ENCODE data around the gene RNF169.
"Not testable (repeated sequence)": the region's sequence is repeated elsewhere in the genome, so short reads cannot be mapped to it uniquely, and the experiment has no call there.

DNA sequence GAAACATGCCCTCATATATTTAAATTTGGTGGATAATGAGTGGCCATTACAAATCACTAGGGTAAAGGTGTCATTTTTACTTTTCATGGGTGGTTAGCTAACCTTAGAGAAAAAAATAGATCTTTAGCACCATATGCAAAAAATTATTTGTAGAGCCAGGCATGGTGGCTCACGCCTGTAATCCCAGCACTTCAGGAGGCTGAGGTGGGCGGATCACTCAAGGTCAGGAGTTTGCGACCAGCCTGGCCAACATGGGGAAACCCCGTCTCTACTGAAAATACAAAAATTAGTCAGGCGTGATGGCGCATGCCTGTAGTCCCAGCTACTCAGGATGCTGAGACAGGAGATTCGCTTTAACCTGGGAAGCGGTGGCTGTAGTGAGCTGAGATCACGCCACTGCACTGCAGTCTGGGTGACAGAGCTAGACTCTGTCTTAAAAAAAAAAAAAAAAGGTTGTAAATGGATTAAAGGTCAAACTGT, 19.6 kb downstream of the RNF169 start:
- TF ChIP-seq, protein P1, sequence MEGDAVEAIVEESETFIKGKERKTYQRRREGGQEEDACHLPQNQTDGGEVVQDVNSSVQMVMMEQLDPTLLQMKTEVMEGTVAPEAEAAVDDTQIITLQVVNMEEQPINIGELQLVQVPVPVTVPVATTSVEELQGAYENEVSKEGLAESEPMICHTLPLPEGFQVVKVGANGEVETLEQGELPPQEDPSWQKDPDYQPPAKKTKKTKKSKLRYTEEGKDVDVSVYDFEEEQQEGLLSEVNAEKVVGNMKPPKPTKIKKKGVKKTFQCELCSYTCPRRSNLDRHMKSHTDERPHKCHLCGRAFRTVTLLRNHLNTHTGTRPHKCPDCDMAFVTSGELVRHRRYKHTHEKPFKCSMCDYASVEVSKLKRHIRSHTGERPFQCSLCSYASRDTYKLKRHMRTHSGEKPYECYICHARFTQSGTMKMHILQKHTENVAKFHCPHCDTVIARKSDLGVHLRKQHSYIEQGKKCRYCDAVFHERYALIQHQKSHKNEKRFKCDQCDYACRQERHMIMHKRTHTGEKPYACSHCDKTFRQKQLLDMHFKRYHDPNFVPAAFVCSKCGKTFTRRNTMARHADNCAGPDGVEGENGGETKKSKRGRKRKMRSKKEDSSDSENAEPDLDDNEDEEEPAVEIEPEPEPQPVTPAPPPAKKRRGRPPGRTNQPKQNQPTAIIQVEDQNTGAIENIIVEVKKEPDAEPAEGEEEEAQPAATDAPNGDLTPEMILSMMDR (IDR thresholded peaks at IDR 0.05): not testable (repeated sequence)
- not testable (repeated sequence) for TF ChIP-seq PHF8 (IDR thresholded peaks at IDR 0.05; ENCODE audit: borderline replicate concordance, low read depth); POLR2A (IDR thresholded peaks at IDR 0.05; ENCODE audit: low read length); SMC3 (IDR thresholded peaks at IDR 0.05); CEBPB (IDR thresholded peaks at IDR 0.05); RFX5 (IDR thresholded peaks at IDR 0.05); CHD4 (IDR thresholded peaks at IDR 0.05; ENCODE audit: borderline replicate concordance); NPAS2 (CRISPR knock-in tag; IDR thresholded peaks at IDR 0.05; ENCODE audit: borderline replicate concordance); EP300 (IDR thresholded peaks at IDR 0.05); CBX2 (IDR thresholded peaks at IDR 0.05; ENCODE audit: borderline replicate concordance, low read depth); KDM5A (IDR thresholded peaks at IDR 0.05)
- TF ChIP-seq, protein P2, sequence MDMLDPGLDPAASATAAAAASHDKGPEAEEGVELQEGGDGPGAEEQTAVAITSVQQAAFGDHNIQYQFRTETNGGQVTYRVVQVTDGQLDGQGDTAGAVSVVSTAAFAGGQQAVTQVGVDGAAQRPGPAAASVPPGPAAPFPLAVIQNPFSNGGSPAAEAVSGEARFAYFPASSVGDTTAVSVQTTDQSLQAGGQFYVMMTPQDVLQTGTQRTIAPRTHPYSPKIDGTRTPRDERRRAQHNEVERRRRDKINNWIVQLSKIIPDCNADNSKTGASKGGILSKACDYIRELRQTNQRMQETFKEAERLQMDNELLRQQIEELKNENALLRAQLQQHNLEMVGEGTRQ (IDR thresholded peaks at IDR 0.05): not testable (repeated sequence)
